GM21360 (cell line): ENCODE measurements around the gene IFNA13.
A peak's percentile ranks its signal among the peaks of the same experiment; 100 is the strongest.
"Not testable (repeated sequence)": the region's sequence is repeated elsewhere in the genome, so short reads cannot be mapped to it uniquely, and the experiment has no call there.

Experiments used
- ATAC-seq: cut with Tn5 transposase; IDR thresholded peaks from one replicate; pipeline ENCODE4 v1.9.1; 2021; ENCODE audit warnings: mild to moderate bottlenecking, moderate library complexity; ENCODE audit not compliant: unreplicated experiment

IFNA13 gene

DNA sequence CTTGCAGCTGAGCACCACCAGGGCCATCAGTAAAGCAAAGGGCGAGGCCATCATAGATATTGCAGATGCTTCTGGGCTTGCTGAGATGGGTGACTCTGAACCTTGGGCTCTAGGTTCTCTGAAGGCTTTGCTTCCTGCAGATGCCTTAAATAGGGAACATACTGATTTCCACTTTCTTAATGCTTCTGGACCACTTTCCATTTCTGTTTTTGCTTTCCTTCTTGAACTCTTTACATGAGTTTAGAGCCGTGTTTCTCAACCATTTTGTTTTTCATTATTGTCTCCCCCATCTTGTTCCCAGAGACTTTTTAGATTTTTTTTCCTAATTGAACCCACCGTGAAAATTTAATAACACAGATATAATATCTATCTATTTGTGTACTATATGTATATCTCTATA, at the start of gene IFNA13:
IFNA13 (minus strand) TSS at position 101 of the 400 bp plus-strand sequence; CDS start at position 54, 47 bp downstream.
- ATAC-seq = no peak

DNA sequence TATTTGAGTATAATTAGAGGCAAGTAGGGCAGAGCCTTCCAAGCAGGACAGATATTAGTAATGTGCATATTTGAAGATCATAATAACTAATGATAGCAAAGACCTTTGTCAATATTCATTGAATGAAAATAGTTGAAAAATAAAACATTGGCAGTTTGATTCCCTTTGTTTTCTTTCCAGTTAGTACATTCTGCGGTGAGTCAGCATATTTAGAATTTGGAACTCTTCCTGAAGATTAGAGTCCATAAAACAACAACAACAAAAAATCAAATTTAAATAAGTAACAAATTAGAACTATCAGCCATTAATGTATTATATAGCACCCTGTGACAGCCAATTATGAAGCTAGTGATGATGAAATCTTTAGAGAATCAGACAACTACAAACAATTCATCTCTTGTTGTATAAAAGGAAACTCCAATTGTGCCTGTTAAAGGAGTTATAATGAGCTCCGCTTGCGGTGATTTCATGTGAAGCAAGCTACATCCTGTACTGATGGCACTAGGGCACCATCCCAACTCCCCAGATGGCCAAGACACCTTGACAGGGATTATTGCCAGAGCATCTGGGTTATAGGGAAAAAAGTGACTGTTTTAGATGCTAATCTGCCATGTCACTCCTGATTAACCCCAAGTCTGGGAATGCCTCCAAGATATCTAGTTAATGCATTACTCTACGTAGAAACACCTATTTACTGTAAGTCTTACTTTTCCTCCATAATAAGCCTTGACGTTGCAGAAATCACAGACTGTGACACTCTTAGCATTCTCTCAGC, 47.8 kb upstream of the IFNA13 start:
- ATAC-seq = no peak

DNA sequence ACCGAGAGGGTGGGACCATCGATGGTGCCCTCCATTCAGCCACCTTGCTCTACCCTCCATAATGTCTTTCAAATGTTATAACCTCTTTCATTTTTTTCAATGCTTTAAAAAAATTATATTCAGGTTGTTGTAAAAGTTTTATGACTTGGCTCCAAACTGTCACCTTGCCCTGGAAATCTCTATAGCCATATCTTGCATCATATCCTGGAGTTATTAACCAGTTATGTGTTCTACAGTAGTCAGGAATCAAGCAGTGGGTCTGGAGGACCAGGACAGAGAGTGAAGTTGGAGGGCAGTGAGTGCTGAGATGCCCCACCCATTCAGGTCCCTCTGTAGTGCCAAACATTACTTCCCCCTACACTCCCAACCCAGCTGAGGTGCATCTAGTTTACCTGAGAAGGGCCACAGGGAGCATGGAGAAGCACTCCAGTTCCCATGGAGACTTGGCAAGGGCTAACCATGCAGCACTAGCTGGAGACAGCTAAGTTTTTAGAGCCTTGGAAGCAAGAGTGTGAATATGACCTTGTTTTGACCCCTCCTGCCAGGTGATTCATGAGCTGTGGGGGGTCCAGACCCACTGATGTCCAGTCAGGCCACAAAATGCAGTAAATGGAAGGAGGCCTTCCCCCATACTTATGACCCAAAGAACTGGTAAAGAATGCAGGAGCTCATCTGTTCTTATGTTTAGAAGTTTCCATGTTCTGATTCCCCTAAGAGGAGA, 46.5 kb upstream of the IFNA13 start:
- no peak for ATAC-seq

DNA sequence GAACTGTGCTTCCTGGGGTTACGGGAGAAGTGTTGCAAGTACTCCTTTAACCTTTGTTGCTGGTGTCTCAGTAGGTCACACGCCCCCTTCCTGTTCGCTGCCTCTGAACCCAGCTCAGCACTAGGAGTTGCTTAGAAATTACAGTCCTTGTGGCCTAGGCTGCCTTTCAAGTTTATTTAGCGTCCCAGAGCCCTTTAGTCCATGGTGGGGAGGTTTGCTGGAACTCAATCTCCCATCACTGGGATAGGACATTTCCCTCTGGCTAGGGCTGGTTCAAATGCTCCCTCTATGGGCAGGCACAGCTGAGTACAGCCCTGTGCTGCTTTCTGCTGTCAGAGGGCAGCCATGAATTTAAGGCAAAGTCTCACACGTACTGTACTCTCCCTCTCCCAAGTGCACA, 45.8 kb upstream of the IFNA13 start:
- ATAC-seq = no peak

DNA sequence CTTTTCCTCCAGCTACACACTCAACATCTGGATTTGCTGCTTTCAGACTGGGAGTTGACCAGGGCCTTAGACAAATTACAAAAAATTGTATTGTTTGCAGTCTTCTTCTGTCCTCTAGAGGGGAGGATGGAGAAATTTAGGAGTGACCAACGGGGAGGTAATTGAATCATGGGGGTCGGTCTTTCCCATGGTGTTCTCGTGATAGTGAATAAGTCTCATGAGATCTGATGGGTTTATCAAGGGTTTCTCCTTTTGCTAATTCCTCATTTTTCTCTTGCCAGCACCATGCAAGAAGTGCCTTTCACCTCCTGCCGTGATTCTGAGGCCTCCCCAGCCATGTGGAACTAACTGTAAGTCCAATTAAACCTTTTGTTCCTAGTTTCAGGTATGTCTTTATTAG, 45.3 kb upstream of the IFNA13 start:
- no peak for ATAC-seq

DNA sequence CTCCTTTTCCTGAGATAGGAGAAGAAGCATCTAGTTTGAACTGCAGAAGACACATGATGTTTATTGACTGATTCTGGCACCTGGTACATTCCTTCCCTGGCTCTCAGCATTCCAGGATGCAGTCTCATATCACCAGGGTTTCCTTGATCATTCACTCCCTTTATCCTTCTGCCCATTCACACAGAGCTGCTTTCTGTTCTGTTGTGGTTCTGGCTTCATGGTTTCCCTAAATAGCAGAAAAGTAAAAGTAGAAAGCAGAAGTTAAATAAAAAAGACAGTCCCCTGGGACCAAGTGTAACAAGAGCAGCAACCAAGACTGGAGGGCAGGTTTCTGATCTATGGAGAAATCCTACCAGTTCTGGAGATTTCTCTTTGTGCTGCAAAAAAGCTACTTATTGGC, 44.2 kb upstream of the IFNA13 start:
- peak; percentile 90 for ATAC-seq

DNA sequence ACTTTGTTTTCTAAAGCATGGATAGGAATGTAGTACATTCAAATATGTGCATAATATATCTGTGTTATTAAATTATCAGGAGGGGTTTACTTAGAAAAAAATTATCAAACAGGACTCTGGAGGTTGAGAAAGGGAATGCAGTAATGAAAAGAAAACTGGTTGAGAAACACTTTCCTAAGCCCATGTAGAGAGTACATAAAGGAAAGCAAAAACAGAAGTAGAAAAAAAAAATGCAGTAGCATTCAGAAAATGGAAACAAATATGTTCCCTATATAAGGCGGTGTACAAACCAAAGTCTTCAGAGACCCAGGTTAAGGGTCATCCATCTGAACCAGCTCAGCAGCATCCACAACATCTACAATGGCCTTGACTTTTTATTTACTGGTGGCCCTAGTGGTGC, 41.0 kb upstream of the IFNA13 start, which contains the start of gene IFNA8:
IFNA8 (plus strand) TSS at position 301 of the 400 bp plus-strand sequence; CDS start at position 361, 60 bp downstream.
- ATAC-seq = no peak

DNA sequence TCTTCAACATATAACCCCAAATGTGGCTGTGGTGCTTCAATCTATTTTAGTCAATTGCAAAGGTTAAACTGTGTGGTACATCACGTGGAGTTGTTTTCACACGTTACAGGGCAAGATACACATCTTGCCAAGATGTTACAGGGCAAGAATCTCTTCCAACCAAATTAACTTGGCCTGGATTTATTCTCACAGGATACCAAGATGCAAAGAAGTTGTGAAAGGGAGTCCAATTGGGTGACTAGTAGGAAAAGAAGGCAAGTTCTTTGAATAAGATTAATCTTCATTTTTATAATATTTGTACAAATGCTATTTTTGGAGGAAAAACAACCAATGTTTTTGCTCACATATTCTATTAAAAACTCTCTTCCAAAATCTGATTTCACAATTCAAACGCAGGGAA, 36.3 kb upstream of the IFNA13 start:
- ATAC-seq = no peak

DNA sequence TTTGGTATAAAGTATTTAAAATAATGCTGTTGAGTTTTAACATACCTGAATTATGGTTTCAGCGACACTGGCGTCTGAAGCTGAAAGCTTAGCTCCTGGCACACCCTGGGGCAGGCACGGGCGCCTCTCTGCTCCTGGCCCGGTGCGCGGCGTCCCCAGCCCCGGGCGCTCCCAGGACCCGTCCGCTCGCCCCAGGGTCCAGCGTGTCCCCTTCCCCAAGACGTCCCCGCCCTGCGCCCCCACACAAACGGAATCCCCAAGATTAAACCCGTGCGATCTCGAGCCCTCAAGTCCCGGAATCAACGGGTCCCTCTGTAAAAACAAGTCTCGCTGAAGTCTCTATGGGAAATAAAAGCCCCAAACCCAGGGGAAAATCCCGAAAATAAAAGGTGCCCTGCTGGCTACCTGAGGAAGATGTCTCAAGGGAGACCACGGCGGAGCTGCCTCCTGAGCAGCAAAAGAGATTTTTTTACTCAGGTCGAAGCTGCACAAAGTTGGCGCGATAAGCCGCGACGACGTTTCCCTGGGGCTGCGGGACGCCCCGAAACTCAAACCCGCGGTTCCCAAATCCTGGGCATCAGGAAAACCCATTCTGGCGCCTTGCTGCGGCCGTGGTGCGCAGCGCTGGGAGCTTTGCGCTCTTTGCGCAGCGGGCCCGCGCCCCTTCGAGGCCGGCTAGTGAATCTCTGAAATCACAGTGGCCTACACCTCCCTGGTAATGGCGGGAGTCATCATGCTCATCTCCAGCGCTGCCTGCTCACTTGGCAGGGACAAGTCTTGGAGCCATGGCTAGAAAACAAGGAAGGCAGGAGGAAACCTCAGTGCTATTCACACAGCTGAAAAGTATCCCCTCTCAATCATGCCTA, 34.8 kb upstream of the IFNA13 start:
- ATAC-seq = no peak

DNA sequence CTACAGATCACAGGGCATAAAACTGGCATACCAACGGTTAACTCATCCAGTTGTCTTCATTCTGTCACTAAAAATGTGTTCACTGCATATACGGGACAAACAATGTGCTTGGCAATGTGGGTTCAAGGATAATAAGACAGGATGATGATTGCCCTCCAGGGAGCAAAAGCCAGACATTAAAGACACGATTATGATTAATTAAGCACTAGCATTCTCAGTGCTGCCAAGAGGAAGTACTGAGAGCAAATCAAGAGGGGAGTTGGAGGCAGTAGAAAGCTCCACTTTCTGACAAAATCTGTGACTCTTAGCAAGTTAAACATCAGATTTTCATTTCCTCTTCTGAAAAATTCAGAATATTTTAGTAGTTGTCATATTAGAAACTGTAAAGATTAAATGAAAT, 32.1 kb upstream of the IFNA13 start:
- ATAC-seq = no peak

DNA sequence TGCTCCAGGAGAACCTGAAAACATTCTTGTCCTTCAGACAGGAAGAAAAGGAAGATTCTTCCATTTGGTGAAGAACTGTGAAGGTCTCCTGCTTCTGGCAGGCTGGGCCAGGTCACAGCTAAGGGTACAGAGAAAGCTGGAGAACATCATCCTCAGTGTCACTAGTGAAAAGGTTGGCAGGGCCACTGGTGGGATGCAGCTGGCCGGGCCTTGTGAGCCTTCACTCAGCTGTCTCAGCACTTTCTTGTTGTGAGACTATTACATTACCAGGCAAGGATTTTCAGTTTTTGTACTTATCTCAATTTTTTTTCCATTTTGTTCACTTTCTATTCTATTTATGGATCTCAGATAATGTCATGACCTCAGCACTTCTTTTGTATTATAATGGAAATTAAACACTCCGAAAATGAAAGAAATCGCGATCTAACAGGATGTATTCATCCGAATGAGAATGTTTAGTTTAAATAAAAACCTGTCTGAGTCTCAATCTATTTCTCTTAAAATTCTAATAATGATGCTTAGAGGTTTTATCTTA, 31.2 kb upstream of the IFNA13 start:
- no peak for ATAC-seq

DNA sequence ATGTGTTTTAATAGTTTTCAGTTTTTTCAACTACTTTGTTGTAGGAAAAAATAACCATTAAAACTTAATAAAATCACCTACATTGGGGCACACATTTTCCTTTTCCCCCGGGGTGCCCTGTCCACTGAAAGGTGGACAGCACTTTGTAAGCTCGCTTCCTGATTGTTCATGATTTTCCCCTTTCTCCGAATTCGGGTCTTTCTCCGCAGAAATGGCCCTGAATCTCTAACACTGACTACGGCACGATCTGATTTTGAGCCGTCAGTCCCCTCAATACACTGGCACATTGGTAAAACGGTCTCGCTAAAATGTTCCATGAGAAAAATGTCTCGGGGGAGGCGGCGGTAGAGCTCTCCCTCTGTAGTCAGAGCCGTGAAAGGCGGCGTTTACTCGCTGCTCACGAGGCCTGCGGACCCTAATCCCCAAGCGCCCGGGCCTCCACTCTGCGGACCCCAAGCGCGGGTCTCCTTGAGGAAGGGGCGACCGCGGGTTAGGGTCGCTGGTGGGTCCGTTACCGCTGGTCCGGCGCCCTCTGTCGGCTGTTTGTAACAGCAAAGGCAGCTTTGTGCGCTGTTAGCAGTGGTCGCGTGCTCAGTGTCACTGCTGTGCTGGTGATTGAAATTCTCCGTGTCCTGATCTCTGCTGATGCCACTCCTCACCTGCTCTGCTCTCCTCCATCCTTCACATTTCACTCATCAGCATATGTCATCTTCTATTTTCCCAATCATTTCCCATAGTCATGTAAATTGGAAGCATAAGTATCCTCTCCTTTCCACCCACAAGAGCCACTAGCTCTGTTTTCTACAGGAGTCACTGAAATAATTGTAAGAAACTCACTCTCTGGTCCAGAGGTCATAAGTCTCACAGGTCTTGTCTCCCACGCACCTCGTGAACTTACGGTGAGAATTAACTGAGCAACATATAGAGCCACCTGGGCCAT, 28.2 kb upstream of the IFNA13 start:
- peak; percentile 76 for ATAC-seq

DNA sequence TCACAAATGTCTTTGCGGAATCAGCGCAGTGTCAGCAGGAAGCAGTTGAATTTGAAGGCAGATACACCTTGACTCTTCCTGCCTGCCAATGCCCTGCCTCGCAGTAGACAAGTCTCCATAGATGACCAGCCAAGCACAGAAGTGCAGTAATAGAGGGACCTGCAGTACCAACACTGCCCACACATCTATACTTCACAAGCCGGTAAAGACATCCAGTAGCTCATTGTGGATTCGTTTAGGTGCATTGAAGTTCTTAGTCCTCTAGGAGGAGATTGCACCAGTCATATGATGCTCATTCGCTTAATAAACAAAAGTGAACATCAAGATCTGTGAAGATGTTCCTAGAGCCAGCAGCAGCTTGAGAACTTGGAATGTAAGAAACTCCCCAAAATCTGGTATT, 24.4 kb upstream of the IFNA13 start:
- peak; percentile 74 for ATAC-seq

DNA sequence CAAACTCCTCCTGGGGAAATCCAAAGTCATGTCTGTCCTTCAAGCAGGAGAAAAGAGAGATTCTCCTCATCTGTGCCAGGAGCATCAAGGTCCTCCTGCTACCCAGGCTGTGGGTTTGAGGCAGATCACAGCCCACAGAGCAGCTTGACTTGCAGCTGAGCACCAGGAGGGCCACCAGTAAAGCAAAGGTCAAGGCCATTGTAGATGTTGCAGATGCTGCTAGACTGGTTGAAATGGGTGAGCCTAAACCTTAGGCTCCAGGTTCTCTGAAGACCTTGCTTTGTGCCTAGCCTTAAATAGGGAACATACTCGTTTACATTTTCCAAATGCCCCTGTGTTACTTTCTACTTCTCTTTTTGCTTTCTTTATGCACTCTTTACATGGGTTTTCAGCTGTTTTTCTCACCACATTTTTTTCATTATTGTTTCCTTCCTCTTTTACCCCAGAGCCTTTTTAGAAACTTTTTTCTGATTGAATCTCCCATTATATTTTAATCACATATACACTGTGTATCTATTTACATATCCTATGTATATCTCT, 17.3 kb upstream of the IFNA13 start, which contains the start of gene IFNA2:
IFNA2 (minus strand) TSS at position 268 of the 540 bp plus-strand sequence; CDS start at position 199, 69 bp downstream.
- no peak for ATAC-seq

DNA sequence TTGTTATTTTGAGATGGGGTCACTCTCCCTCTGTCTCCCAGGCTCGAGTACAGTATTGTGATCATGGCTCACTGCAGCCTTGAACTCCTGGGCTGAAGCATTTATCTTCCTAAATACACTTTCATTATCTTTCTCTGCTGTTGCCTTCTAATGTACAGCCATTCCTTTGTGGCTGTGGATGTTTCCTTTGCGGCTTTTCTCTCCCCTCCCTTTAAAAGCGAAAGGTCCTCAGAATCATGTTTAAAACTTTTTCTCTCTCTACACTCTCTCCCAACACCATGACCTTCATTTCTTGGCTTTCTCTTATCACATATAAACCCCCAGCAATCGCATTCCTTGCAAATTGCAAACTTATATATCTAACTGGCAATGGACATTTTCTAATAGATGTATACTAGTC, 15.8 kb upstream of the IFNA13 start:
- no peak for ATAC-seq

DNA sequence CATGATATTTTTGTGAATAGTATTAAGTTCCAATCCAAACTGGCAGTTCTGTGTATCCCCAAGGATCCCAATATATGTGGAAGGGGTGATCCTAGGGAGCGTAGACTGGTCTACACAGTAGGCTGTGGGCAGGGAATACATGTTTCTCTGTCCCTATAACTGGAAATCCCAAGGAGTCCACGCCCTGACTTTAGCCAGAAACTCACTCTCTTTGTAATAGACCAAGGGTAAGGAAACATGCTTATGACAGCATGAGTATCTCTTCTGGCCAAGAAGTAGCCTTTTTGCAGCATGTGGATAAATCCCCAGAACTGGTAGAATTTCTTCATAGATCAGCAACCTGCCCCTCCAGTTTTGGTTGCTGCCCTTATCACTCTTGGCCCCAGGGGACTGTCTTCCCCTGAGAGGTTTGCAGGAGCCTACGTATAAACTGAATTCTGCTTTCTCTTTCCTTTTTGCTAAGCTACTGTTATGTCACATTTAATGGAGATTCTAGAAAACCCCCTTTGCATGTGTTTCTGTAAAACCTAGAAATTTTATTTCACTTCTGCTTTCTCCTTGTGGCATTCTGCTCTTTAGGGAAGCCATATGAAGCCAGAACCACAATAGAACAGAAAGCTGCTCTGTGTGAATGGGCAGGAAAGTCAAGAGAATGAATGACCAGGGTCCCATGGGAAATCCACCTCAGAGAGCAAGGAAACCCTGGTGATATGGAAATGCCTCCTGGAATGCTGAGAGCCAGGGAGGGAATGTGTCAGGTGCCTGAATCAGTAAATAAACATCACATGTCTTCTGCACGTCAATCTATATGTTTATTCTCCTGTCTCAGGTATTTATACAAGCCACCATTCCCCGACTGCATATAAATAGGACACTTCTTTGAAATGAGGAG, 13.8 kb upstream of the IFNA13 start:
- peak; percentile 98 for ATAC-seq

DNA sequence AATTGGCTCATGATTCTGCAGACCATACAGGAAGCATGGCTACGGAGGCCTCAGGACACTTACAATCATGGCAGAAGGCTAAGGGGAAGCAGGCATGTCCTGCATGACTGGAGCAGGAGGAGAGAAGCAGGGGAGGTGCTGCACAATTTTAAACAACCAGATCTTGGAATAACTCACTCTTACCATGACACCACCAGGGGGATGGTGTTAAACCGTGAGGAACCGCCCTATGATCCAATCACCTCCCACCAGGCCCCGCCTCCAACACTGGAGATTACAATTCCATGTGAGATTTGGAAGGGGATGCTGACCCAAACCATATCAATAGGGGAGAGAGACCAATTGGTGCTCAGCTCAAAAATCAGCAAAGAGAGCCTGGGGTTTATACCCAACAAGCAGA, 3.6 kb upstream of the IFNA13 start:
- ATAC-seq = not testable (repeated sequence)

DNA sequence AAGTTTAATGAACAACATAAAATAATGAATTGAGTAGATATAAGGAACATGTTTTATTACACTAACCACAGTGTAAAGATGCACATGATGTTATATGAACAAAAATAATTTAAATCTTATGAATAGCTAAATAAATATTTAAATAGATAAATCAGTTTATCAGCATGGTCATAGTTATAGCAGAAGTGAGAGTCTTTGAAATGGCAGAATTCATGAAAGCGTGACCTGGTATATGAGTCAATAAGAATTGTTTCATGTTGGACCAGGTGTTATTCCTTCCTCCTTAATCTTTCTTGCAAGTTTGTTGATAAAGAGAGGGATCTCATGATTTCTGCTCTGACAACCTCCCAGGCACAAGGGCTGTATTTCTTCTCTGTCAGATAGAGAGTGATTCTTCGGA, 688 bp downstream of the IFNA13 start:
- ATAC-seq = peak; percentile 97

DNA sequence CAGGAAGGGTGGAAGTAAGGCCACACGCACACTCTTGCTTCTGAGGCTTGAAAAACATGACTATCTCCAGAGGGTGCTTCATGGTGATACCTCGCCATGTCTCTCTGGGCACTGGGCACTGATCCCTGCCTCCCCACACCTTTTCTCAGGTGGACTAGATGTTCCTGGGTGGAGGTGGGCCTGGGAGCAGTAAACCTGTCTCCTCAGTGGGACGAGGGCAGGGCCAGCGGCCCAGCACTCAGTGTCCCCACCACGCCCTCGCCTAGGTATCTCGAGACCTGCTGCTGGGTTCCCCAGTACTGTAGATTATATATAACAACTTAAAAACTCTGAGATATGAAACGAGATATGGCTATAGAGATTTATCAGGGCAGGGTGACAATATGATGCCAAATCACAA, 5.6 kb downstream of the IFNA13 start:
- no peak for ATAC-seq
